HepG2 (cell line): ENCODE results near the gene ENDOU. TPM values are rescaled to one million over a fixed set of nuclear protein-coding genes. Genes with fewer than 3 reads are reported as not detected.
A peak's percentile ranks its signal among the peaks of the same experiment; 100 is the strongest.

Experiments used
- AGO1 ChIP-seq: fragments of 200-400 bp; formaldehyde crosslinking; IDR thresholded peaks from 2 replicates; pipeline ENCODE4 v1.6.1; 2017; ENCODE audit warnings: mild to moderate bottlenecking, low read depth, low read length, moderate library complexity; ENCODE audit not compliant: poor library complexity, severe bottlenecking
- BHLHE40 ChIP-seq: IDR thresholded peaks from 2 replicates; pipeline ENCODE4 v1.6.1; 2011; ENCODE audit warnings: low read length, improper control_type of control experiment
- EEA1 ChIP-seq: sonication (generic); formaldehyde crosslinking; IDR thresholded peaks from 2 replicates; pipeline ENCODE4 v1.5.1; 2020; ENCODE audit warnings: mild to moderate bottlenecking, missing genetic modification reagents, borderline replicate concordance
- MED13 ChIP-seq: sonication (generic); formaldehyde crosslinking; IDR thresholded peaks from 2 replicates; pipeline ENCODE4 v1.5.0; 2020; ENCODE audit warnings: missing genetic modification reagents
- NFATC3 ChIP-seq: sonication (generic); formaldehyde crosslinking; IDR thresholded peaks from 2 replicates; pipeline ENCODE4 v1.5.1; 2020; ENCODE audit warnings: mild to moderate bottlenecking, missing genetic modification reagents
- ZBTB7B ChIP-seq: sonication (generic); formaldehyde crosslinking; IDR thresholded peaks from 2 replicates; pipeline ENCODE4 v1.4.0; 2020; ENCODE audit warnings: missing genetic modification reagents
- ZFP36 ChIP-seq: fragments of 150-350 bp; IDR thresholded peaks from 2 replicates; pipeline ENCODE4 v1.6.1; 2018; ENCODE audit warnings: borderline replicate concordance, low read length, low read depth; ENCODE audit not compliant: partially characterized antibody
- ZNF737 ChIP-seq: sonication (generic); formaldehyde crosslinking; IDR thresholded peaks from 2 replicates; pipeline ENCODE4 v1.5.0; 2020; ENCODE audit warnings: missing genetic modification reagents, mild to moderate bottlenecking, borderline replicate concordance
- polyA plus RNA-seq, 8 experiments: library from polyadenylated mRNA; depleted of rRNA in 3 of 8; stranded (reverse) in 7 of 8; unstranded in 1 of 8; fragments of >200 nt; fragmentation: Illumina TruSeq in 4 of 8; extraction: Trizol in 4 of 8; gene quantifications; 2 replicates each; pipeline versions ENCODE4 v1.2.1 to v1.2.3, GENCODE V29; 2011 to 2016; ENCODE audit warnings: low read depth in 4 of 8, missing spikeins in 1 of 8, mixed read lengths in 1 of 8; ENCODE audit not compliant: insufficient read depth in 1 of 8
- total RNA-seq, 5 experiments: library from RNA; depleted of rRNA; stranded (reverse); fragments of >200 nt; fragmentation: Illumina TruSeq; extraction: Trizol; gene quantifications; 2 replicates each; pipeline ENCODE4 v1.2.3, GENCODE V29; 2016; ENCODE audit warnings: low read depth in 1 of 5
- TF ChIP-seq, protein P1 (sequence below): sonication (generic); formaldehyde crosslinking; IDR thresholded peaks from 2 replicates; pipeline ENCODE4 v1.5.0; 2020; ENCODE audit warnings: mild to moderate bottlenecking, missing genetic modification reagents, borderline replicate concordance
- TF ChIP-seq, protein P2 (sequence below): sonication (generic); formaldehyde crosslinking; IDR thresholded peaks from 2 replicates; pipeline ENCODE4 v1.4.0; 2020; ENCODE audit warnings: missing genetic modification reagents, borderline replicate concordance
- TF ChIP-seq, protein P3 (sequence below): sonication (generic); formaldehyde crosslinking; IDR thresholded peaks from 2 replicates; pipeline ENCODE4 v1.4.0; 2020; ENCODE audit warnings: missing genetic modification reagents
- TF ChIP-seq, protein P4 (sequence below): sonication (generic); formaldehyde crosslinking; IDR thresholded peaks from 2 replicates; pipeline ENCODE4 v1.4.0; 2020; ENCODE audit warnings: missing genetic modification reagents, borderline replicate concordance

ENDOU gene
- total and polyA plus RNA-seq, 2 of the 13 experiments (the other 11 are each of a cell fraction or from before 2014, with no cell fraction given): not detected

DNA sequence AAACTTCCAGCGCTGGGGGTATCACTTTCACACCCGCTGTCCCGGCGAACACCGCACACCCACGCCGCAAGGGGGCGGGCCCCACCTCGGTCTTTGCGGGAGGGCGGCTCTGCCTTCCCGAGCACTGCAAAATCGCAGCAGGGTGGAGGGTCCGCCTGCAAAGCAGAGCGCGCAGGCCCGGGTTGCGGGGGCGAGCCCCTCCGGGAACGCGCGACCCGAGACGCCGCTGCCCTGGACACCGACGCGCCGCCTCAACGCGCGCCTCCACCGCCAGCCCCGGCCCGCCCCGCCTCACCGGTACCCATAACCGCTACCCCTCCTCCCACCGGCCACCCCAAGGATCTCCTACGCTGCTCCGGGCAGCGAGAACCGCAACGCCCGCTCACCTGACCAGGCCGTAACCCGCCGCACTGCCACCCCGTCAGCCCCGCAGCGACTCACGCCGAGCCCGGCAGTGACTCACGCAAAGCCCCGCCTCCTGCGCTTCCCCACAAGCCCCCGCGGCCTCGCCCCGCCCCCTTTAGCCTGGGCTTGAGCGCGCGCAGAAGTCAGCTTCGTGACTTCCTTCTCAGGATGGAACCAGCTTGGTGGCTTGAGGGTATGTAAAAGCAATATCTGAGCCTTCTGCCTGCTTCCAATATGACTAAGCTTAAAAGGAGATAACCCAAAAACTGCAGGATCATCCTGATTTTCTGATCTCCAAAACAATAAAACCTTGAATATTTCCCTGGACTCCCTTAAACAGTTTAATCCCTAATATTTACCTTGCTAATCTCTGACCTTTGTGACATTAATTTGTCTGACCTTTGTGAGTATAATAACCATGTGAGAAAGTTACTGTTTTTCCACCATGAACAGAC, 19.5 kb downstream of the ENDOU start, which contains the start of gene RPAP3 (continued):
- TF ChIP-seq ZNF737 (CRISPR knock-in tag) (no peak), EEA1 (CRISPR knock-in tag) (peak; percentile 81; the same call in 1 of the 2 replicates), NFATC3 (CRISPR knock-in tag) (0 out of 2 replicates have a peak, but pooled peaks have one; percentile 48), BHLHE40 (peak; percentile 53; the same call in 1 of the 2 replicates), AGO1 (peak; percentile 22), ZBTB7B (CRISPR knock-in tag) (peak; percentile 31; the same call in 1 of the 2 replicates), ZFP36 (no peak), MED13 (CRISPR knock-in tag) (no peak)
- TF ChIP-seq, protein P1, sequence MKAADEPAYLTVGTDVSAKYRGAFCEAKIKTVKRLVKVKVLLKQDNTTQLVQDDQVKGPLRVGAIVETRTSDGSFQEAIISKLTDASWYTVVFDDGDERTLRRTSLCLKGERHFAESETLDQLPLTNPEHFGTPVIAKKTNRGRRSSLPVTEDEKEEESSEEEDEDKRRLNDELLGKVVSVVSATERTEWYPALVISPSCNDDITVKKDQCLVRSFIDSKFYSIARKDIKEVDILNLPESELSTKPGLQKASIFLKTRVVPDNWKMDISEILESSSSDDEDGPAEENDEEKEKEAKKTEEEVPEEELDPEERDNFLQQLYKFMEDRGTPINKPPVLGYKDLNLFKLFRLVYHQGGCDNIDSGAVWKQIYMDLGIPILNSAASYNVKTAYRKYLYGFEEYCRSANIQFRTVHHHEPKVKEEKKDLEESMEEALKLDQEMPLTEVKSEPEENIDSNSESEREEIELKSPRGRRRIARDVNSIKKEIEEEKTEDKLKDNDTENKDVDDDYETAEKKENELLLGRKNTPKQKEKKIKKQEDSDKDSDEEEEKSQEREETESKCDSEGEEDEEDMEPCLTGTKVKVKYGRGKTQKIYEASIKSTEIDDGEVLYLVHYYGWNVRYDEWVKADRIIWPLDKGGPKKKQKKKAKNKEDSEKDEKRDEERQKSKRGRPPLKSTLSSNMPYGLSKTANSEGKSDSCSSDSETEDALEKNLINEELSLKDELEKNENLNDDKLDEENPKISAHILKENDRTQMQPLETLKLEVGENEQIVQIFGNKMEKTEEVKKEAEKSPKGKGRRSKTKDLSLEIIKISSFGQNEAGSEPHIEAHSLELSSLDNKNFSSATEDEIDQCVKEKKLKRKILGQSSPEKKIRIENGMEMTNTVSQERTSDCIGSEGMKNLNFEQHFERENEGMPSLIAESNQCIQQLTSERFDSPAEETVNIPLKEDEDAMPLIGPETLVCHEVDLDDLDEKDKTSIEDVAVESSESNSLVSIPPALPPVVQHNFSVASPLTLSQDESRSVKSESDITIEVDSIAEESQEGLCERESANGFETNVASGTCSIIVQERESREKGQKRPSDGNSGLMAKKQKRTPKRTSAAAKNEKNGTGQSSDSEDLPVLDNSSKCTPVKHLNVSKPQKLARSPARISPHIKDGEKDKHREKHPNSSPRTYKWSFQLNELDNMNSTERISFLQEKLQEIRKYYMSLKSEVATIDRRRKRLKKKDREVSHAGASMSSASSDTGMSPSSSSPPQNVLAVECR (CRISPR knock-in tag): peak; percentile 84
- TF ChIP-seq, protein P2, sequence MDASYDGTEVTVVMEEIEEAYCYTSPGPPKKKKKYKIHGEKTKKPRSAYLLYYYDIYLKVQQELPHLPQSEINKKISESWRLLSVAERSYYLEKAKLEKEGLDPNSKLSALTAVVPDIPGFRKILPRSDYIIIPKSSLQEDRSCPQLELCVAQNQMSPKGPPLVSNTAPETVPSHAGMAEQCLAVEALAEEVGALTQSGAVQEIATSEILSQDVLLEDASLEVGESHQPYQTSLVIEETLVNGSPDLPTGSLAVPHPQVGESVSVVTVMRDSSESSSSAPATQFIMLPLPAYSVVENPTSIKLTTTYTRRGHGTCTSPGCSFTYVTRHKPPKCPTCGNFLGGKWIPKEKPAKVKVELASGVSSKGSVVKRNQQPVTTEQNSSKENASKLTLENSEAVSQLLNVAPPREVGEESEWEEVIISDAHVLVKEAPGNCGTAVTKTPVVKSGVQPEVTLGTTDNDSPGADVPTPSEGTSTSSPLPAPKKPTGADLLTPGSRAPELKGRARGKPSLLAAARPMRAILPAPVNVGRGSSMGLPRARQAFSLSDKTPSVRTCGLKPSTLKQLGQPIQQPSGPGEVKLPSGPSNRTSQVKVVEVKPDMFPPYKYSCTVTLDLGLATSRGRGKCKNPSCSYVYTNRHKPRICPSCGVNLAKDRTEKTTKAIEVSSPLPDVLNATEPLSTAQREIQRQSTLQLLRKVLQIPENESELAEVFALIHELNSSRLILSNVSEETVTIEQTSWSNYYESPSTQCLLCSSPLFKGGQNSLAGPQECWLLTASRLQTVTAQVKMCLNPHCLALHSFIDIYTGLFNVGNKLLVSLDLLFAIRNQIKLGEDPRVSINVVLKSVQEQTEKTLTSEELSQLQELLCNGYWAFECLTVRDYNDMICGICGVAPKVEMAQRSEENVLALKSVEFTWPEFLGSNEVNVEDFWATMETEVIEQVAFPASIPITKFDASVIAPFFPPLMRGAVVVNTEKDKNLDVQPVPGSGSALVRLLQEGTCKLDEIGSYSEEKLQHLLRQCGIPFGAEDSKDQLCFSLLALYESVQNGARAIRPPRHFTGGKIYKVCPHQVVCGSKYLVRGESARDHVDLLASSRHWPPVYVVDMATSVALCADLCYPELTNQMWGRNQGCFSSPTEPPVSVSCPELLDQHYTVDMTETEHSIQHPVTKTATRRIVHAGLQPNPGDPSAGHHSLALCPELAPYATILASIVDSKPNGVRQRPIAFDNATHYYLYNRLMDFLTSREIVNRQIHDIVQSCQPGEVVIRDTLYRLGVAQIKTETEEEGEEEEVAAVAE (CRISPR knock-in tag): 0 out of 2 replicates have a peak, but pooled peaks have one; percentile 49
- TF ChIP-seq, protein P3, sequence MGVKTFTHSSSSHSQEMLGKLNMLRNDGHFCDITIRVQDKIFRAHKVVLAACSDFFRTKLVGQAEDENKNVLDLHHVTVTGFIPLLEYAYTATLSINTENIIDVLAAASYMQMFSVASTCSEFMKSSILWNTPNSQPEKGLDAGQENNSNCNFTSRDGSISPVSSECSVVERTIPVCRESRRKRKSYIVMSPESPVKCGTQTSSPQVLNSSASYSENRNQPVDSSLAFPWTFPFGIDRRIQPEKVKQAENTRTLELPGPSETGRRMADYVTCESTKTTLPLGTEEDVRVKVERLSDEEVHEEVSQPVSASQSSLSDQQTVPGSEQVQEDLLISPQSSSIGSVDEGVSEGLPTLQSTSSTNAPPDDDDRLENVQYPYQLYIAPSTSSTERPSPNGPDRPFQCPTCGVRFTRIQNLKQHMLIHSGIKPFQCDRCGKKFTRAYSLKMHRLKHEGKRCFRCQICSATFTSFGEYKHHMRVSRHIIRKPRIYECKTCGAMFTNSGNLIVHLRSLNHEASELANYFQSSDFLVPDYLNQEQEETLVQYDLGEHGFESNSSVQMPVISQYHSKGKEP (CRISPR knock-in tag): no peak
- TF ChIP-seq, protein P4, sequence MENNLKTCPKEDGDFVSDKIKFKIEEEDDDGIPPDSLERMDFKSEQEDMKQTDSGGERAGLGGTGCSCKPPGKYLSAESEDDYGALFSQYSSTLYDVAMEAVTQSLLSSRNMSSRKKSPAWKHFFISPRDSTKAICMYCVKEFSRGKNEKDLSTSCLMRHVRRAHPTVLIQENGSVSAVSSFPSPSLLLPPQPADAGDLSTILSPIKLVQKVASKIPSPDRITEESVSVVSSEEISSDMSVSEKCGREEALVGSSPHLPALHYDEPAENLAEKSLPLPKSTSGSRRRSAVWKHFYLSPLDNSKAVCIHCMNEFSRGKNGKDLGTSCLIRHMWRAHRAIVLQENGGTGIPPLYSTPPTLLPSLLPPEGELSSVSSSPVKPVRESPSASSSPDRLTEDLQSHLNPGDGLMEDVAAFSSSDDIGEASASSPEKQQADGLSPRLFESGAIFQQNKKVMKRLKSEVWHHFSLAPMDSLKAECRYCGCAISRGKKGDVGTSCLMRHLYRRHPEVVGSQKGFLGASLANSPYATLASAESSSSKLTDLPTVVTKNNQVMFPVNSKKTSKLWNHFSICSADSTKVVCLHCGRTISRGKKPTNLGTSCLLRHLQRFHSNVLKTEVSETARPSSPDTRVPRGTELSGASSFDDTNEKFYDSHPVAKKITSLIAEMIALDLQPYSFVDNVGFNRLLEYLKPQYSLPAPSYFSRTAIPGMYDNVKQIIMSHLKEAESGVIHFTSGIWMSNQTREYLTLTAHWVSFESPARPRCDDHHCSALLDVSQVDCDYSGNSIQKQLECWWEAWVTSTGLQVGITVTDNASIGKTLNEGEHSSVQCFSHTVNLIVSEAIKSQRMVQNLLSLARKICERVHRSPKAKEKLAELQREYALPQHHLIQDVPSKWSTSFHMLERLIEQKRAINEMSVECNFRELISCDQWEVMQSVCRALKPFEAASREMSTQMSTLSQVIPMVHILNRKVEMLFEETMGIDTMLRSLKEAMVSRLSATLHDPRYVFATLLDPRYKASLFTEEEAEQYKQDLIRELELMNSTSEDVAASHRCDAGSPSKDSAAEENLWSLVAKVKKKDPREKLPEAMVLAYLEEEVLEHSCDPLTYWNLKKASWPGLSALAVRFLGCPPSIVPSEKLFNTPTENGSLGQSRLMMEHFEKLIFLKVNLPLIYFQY (CRISPR knock-in tag): no peak
